Neural cell (in vitro differentiated cells): ENCODE measurements around the gene MAP4K2. TPM values are rescaled to one million over a fixed set of nuclear protein-coding genes. Genes with fewer than 3 reads are reported as not detected.
A peak's percentile ranks its signal among the peaks of the same experiment; 100 is the strongest.

ENCODE experiments used
- H2AFZ ChIP-seq: fragments of 200-600, 300-800 bp; sonication (generic), shearing (Covaris generic); 2 replicates; pipeline ENCODE4 v1.6.0; 2014; ENCODE audit warnings: low read depth, mild to moderate bottlenecking, antibody characterized with exemption, low read length, moderate library complexity
- H3F3A ChIP-seq: fragments of 200-600 bp; shearing (Covaris generic); 2 replicates; pipeline ENCODE4 v1.6.1; 2016; ENCODE audit warnings: mild to moderate bottlenecking, moderate library complexity, mixed read lengths, antibody characterized with exemption, low read length; ENCODE audit not compliant: insufficient read depth, poor library complexity, severe bottlenecking
- H3K27ac ChIP-seq: fragments of 200-600, 300-800 bp; sonication (generic), shearing (Covaris generic); 2 replicates; pipeline ENCODE4 v1.5.1; 2014; ENCODE audit warnings: mild to moderate bottlenecking, low read length, moderate library complexity
- H3K27me3 ChIP-seq: fragments of 300-800, 200-600 bp; sonication (generic), shearing (Covaris generic); 2 replicates; pipeline ENCODE4 v1.6.0; 2014; ENCODE audit warnings: mild to moderate bottlenecking, low read depth, low read length, moderate library complexity; ENCODE audit not compliant: insufficient read depth
- H3K36me3 ChIP-seq: fragments of 300-800, 200-600 bp; sonication (generic), shearing (Covaris generic); 2 replicates; pipeline ENCODE4 v1.5.1; 2014; ENCODE audit warnings: mild to moderate bottlenecking, antibody characterized with exemption, low read length, moderate library complexity; ENCODE audit not compliant: insufficient read depth
- H3K4me2 ChIP-seq: fragments of 300-800, 200-600 bp; sonication (generic), shearing (Covaris generic); 2 replicates; pipeline ENCODE4 v1.6.0; 2014; ENCODE audit warnings: mild to moderate bottlenecking, low read length
- H3K4me3 ChIP-seq: fragments of 300-800, 200-600 bp; sonication (generic), shearing (Covaris generic); 2 replicates; pipeline ENCODE4 v1.5.1; 2014; ENCODE audit warnings: mild to moderate bottlenecking, low read length, moderate library complexity
- H3K79me2 ChIP-seq: fragments of 200-600 bp; shearing (Covaris generic); replicated peaks from 2 replicates; pipeline ENCODE4 v1.6.0; 2014; ENCODE audit warnings: mild to moderate bottlenecking, low read length, moderate library complexity; ENCODE audit not compliant: insufficient read depth
- H3K9ac ChIP-seq: fragments of 300-800, 200-600 bp; sonication (generic), shearing (Covaris generic); 2 replicates; pipeline ENCODE4 v1.6.1; 2016; ENCODE audit warnings: mild to moderate bottlenecking, low read length, mixed read lengths
- H3K9me2 ChIP-seq: fragments of 200-600 bp; shearing (Covaris generic); 2 replicates; pipeline ENCODE4 v1.6.1; 2016; ENCODE audit warnings: mild to moderate bottlenecking, low read length, mixed read lengths; ENCODE audit not compliant: insufficient read depth
- H3K9me3 ChIP-seq: fragments of 200-600, 300-800 bp; sonication (generic), shearing (Covaris generic); 2 replicates; pipeline ENCODE4 v1.6.1; 2016; ENCODE audit warnings: mild to moderate bottlenecking, mixed run types, low read length, moderate library complexity, mixed read lengths
- H4K20me1 ChIP-seq: fragments of 200-600 bp; shearing (Covaris generic); 2 replicates; pipeline ENCODE4 v1.6.1; 2016; ENCODE audit warnings: mild to moderate bottlenecking, mixed run types; ENCODE audit not compliant: insufficient read depth
- EP300 ChIP-seq: fragments of 450-650 bp; conservative IDR thresholded peaks from 2 replicates; pipeline ENCODE4 v1.6.1; 2014; ENCODE audit warnings: antibody characterized with exemption, mild to moderate bottlenecking, moderate library complexity; ENCODE audit not compliant: poor library complexity, severe bottlenecking
- EZH2 ChIP-seq: fragments of 200-600, 300-800 bp; shearing (Covaris generic), sonication (generic); IDR thresholded peaks from 2 replicates; pipeline ENCODE4 v1.6.1; 2014; ENCODE audit warnings: antibody characterized with exemption, low read length, borderline replicate concordance, mild to moderate bottlenecking; ENCODE audit not compliant: insufficient read depth, poor library complexity, severe bottlenecking
- MXI1 ChIP-seq: fragments of 450-650 bp; conservative IDR thresholded peaks from 2 replicates; pipeline ENCODE4 v1.6.1; 2014; ENCODE audit warnings: antibody characterized with exemption, mild to moderate bottlenecking; ENCODE audit not compliant: poor library complexity, severe bottlenecking
- POLR2AphosphoS5 ChIP-seq: IDR thresholded peaks from 2 replicates; pipeline ENCODE4 v1.6.1; 2012
- RAD21 ChIP-seq: fragments of 450-650 bp; conservative IDR thresholded peaks from 2 replicates; pipeline ENCODE4 v1.6.1; 2014; ENCODE audit warnings: antibody characterized with exemption, mild to moderate bottlenecking, moderate library complexity
- SMC3 ChIP-seq: fragments of 450-650 bp; conservative IDR thresholded peaks from 2 replicates; pipeline ENCODE4 v1.6.1; 2014; ENCODE audit warnings: antibody characterized with exemption, mild to moderate bottlenecking, moderate library complexity; ENCODE audit not compliant: poor library complexity
- TAF1 ChIP-seq: IDR thresholded peaks from 2 replicates; pipeline ENCODE4 v1.6.1; 2012; ENCODE audit warnings: low read depth
- polyA plus RNA-seq: library from polyadenylated mRNA; depleted of rRNA; stranded (reverse); fragments of >200 nt; gene quantifications from 2 replicates; pipeline ENCODE4 v1.2.3, GENCODE V29; 2014
- TF ChIP-seq, protein P1 (sequence below): fragments of 450-650 bp; IDR thresholded peaks from 2 replicates; pipeline ENCODE4 v1.5.1; 2014; ENCODE audit warnings: antibody characterized with exemption, mild to moderate bottlenecking, moderate library complexity; ENCODE audit not compliant: poor library complexity, severe bottlenecking
- TF ChIP-seq, protein P2 (sequence below): IDR thresholded peaks from 2 replicates; pipeline ENCODE4 v1.6.1; 2012; ENCODE audit warnings: borderline replicate concordance

The MAP4K2 gene
- polyA plus RNA-seq, 1 donor from 2014 or later: 12.4 TPM

DNA sequence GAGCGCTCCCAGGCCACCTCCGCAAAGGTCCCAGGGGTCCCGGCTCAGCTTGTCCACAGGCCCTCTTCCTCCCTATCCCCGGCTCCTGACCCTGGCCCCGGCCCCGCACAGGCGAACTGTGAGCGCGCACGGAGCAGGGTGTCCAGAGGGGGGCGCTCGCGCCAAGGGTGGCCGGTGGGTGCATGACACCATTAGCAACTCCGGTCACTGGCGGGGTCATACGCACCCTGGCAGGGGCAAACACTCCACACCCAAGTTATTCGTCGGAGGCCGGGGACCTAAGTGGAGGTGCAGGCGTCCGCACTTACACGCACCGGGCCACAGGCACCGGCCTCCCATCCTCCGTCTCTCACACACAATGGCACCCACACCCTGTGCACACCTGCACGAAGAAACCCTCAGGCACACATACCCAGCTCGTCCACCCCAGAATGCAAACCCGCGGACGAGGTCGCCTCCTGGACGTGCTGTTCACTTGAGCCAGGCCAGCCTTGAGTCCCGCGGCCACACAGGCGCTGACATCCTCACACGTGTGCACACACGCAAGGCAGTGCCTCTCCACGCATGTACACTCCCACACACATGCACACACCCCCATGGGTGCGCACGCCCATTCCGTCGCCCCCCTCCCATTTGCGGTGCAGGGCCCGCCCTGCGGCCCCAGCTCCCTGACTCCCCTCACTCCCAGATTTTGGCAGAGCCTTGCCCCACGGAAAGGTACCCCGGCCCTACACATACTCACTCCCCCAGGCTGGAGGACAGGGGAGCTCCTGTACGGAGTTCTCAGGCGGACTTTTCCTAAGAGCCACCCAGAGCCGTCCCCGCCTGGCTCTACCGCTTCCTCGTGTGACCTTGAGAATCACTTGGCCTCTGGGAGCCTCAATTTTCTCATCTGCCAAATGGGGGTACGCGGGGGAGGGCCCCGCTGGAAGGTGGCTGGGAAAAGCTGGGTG, 59.1 kb downstream of the MAP4K2 start, which contains the start of gene RASGRP2:
RASGRP2 (minus strand) TSS at position 552 of the 953 bp plus-strand sequence. CDS start 1,276 bp downstream, outside the sequence.
- peaks cover 49% of the 10 kb centered on the region for H3K27me3 ChIP-seq
- peak within 1 kb of the TSS; percentile 62 for H3K4me2 ChIP-seq
- H3K36me3 ChIP-seq: no peaks in the 10 kb centered on the region
- TF ChIP-seq TAF1 (no peak), MXI1 (no peak), EP300 (no peak), SMC3 (peak; percentile 23), EZH2 (peak; percentile 65), POLR2AphosphoS5 (no peak), RAD21 (peak; percentile 12)
- TF ChIP-seq, protein P1, sequence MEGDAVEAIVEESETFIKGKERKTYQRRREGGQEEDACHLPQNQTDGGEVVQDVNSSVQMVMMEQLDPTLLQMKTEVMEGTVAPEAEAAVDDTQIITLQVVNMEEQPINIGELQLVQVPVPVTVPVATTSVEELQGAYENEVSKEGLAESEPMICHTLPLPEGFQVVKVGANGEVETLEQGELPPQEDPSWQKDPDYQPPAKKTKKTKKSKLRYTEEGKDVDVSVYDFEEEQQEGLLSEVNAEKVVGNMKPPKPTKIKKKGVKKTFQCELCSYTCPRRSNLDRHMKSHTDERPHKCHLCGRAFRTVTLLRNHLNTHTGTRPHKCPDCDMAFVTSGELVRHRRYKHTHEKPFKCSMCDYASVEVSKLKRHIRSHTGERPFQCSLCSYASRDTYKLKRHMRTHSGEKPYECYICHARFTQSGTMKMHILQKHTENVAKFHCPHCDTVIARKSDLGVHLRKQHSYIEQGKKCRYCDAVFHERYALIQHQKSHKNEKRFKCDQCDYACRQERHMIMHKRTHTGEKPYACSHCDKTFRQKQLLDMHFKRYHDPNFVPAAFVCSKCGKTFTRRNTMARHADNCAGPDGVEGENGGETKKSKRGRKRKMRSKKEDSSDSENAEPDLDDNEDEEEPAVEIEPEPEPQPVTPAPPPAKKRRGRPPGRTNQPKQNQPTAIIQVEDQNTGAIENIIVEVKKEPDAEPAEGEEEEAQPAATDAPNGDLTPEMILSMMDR: peak; percentile 64
- no peaks in the 10 kb centered on the region for H3K79me2 ChIP-seq
- no peaks in the 10 kb centered on the region for H3K9me2 ChIP-seq
- H3K4me3 ChIP-seq: peak within 1 kb of the TSS; percentile 65
- H3K9ac ChIP-seq: peak within 1 kb of the TSS; percentile 61
- H2AFZ ChIP-seq: no peak within 1 kb of the TSS
- no peaks in the 10 kb centered on the region for H4K20me1 ChIP-seq
- H3K27ac ChIP-seq: no peak within 1 kb of the TSS
- H3K9me3 ChIP-seq: no peaks in the 10 kb centered on the region
- no peaks in the 10 kb centered on the region for H3F3A ChIP-seq

DNA sequence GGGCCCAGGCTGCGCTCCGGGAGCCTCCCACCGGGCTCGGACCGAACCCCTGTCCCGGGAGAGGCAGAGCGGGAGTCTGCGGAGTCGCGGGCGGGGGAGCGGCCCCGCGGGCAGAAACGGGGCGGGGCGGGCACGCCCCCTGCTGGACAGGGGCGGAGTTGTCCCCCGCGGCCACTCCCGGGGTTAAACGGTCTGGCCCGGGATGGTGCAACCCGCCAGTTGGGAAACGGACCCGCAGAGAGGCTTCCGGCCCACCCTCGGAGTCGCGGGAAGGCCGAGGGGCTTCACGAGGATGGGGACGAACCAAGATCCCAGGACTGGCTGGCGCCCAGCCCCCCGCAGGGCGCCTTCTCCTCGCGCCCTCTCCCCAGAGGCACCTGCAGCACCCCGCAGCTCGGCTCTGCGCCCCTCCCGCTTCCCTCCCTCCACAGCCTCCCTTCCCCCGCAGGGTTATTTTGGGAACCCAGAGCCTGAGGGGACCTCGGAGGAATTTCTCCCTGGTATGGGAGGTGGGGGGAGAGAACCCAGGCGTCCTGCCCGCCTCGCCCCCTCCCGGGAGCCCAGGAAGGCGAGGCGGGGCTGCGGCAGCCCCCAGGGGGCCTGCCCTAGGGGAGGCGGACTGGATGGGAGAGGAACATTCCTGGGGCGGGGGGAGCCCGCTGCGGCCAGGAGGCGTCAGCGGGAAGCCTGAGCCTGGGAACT, 60.0 kb downstream of the MAP4K2 start:
- Histone ChIP-seq H2AFZ (no peak overlapping the region), H3F3A (no peaks in the 10 kb centered on the region), H4K20me1 (no peaks in the 10 kb centered on the region), H3K27me3 (peaks cover 49% of the 10 kb centered on the region), H3K36me3 (no peaks in the 10 kb centered on the region), H3K79me2 (no peaks in the 10 kb centered on the region), H3K9me3 (no peaks in the 10 kb centered on the region), H3K4me2 (no peak overlapping the region), H3K4me3 (peak overlapping the region; percentile 59), H3K27ac (no peak overlapping the region), H3K9me2 (no peaks in the 10 kb centered on the region), H3K9ac (peak overlapping the region; percentile 12)
- TF ChIP-seq POLR2AphosphoS5 (no peak), EZH2 (no peak), SMC3 (peak; percentile 60), TAF1 (no peak), MXI1 (no peak), RAD21 (peak; percentile 47), EP300 (no peak)
- TF ChIP-seq, protein P2, sequence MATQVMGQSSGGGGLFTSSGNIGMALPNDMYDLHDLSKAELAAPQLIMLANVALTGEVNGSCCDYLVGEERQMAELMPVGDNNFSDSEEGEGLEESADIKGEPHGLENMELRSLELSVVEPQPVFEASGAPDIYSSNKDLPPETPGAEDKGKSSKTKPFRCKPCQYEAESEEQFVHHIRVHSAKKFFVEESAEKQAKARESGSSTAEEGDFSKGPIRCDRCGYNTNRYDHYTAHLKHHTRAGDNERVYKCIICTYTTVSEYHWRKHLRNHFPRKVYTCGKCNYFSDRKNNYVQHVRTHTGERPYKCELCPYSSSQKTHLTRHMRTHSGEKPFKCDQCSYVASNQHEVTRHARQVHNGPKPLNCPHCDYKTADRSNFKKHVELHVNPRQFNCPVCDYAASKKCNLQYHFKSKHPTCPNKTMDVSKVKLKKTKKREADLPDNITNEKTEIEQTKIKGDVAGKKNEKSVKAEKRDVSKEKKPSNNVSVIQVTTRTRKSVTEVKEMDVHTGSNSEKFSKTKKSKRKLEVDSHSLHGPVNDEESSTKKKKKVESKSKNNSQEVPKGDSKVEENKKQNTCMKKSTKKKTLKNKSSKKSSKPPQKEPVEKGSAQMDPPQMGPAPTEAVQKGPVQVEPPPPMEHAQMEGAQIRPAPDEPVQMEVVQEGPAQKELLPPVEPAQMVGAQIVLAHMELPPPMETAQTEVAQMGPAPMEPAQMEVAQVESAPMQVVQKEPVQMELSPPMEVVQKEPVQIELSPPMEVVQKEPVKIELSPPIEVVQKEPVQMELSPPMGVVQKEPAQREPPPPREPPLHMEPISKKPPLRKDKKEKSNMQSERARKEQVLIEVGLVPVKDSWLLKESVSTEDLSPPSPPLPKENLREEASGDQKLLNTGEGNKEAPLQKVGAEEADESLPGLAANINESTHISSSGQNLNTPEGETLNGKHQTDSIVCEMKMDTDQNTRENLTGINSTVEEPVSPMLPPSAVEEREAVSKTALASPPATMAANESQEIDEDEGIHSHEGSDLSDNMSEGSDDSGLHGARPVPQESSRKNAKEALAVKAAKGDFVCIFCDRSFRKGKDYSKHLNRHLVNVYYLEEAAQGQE: no peak
- TF ChIP-seq, protein P1: peak; percentile 65
